DOHH2 (cell line): Measurements from ENCODE around the gene TMEM121B.

Experiments
- H3F3A ChIP-seq: fragments of 200-600 bp; sonication (generic), shearing (Covaris generic); 2 replicates; pipeline ENCODE4 v1.6.0; 2016; ENCODE audit warnings: antibody characterized with exemption, mild to moderate bottlenecking; ENCODE audit not compliant: control insufficient read depth, insufficient read depth
- H3K27ac ChIP-seq: fragments of 200-600 bp; sonication (generic); 2 replicates; pipeline ENCODE4 v1.5.1; 2014; ENCODE audit warnings: low read depth, mild to moderate bottlenecking, low read length, moderate library complexity
- H3K27me3 ChIP-seq: fragments of 200-600 bp; sonication (generic); 2 replicates; pipeline ENCODE4 v1.6.1; 2014; ENCODE audit warnings: mild to moderate bottlenecking, low read length, mixed read lengths; ENCODE audit not compliant: control insufficient read depth
- H3K36me3 ChIP-seq: fragments of 200-600 bp; sonication (generic); 2 replicates; pipeline ENCODE4 v1.6.1; 2014; ENCODE audit warnings: mild to moderate bottlenecking, low read length, moderate library complexity, mixed read lengths; ENCODE audit not compliant: control insufficient read depth
- H3K4me1 ChIP-seq: fragments of 200-600 bp; sonication (generic); 2 replicates; pipeline ENCODE4 v1.6.1; 2014; ENCODE audit warnings: mild to moderate bottlenecking, low read length, mixed read lengths; ENCODE audit not compliant: control insufficient read depth
- H3K4me2 ChIP-seq: fragments of 200-600 bp; sonication (generic); 2 replicates; pipeline ENCODE4 v1.6.0; 2014; ENCODE audit warnings: mild to moderate bottlenecking, low read length, moderate library complexity
- H3K4me3 ChIP-seq: fragments of 200-600 bp; sonication (generic); 2 replicates; pipeline ENCODE4 v1.5.1; 2014; ENCODE audit warnings: mild to moderate bottlenecking, low read length, mixed read lengths
- H3K79me2 ChIP-seq: fragments of 200-600 bp; sonication (generic); 2 replicates; pipeline ENCODE4 v1.6.1; 2014; ENCODE audit warnings: mild to moderate bottlenecking, low read length, mixed read lengths; ENCODE audit not compliant: control insufficient read depth
- H3K9me2 ChIP-seq: fragments of 200-600 bp; sonication (generic); replicated peaks from 2 replicates; pipeline ENCODE4 v1.6.1; 2014; ENCODE audit warnings: mild to moderate bottlenecking, low read length, mixed read lengths; ENCODE audit not compliant: control insufficient read depth
- H3K9me3 ChIP-seq: fragments of 200-600 bp; sonication (generic); 2 replicates; pipeline ENCODE4 v1.6.1; 2014; ENCODE audit warnings: antibody characterized with exemption, low read length, mixed read lengths; ENCODE audit not compliant: control insufficient read depth, insufficient read depth
- H4K20me1 ChIP-seq: fragments of 200-600 bp; sonication (generic); 2 replicates; pipeline ENCODE4 v1.6.0; 2014; ENCODE audit warnings: low read depth, mild to moderate bottlenecking, antibody characterized with exemption, low read length, moderate library complexity; ENCODE audit not compliant: control insufficient read depth, insufficient read depth
- CTCF ChIP-seq: fragments of 200-600 bp; sonication (generic); IDR thresholded peaks from one replicate; pipeline ENCODE4 v1.5.1; 2014; ENCODE audit warnings: antibody characterized with exemption, mild to moderate bottlenecking, low read depth, low read length; ENCODE audit not compliant: poor library complexity, severe bottlenecking
- EZH2phosphoT487 ChIP-seq: fragments of 200-600 bp; sonication (generic); IDR thresholded peaks from 2 replicates; pipeline ENCODE4 v1.6.1; 2017; ENCODE audit warnings: borderline replicate concordance, mild to moderate bottlenecking, antibody characterized with exemption, low read length, moderate library complexity, mixed read lengths

The TMEM121B gene

GRCh38 chr22:17162731-17163130 is 41.6 kb upstream of the TMEM121B start:
- H3K4me1 ChIP-seq, result peaks cover 14% of the 10 kb centered on the region
- H3K27me3 ChIP-seq, result no peaks in the 10 kb centered on the region
- H3K9me2 ChIP-seq, result no peaks in the 10 kb centered on the region
- no peak overlapping the region for H3K4me2 ChIP-seq
- peaks cover 23% of the 10 kb centered on the region for H3K79me2 ChIP-seq
- TF ChIP-seq EZH2phosphoT487 (no peak), CTCF (no peak)
- H3K36me3 ChIP-seq, result peaks cover 8% of the 10 kb centered on the region; the same call in 1 of the 2 replicates
- no peak overlapping the region for H3K4me3 ChIP-seq
- no peak overlapping the region for H3K27ac ChIP-seq
- no peaks in the 10 kb centered on the region for H3K9me3 ChIP-seq
- 0 out of 2 replicates have a peak, but pooled peaks cover 6% of the 10 kb centered on the region for H4K20me1 ChIP-seq
- 0 out of 2 replicates have a peak, but pooled peaks cover 3% of the 10 kb centered on the region for H3F3A ChIP-seq

- H3K4me1 ChIP-seq, result peaks cover 21% of the 10 kb centered on the region
- H3K27me3 ChIP-seq, result no peaks in the 10 kb centered on the region
- 0 out of 2 replicates have a peak, but pooled peaks cover 6% of the 10 kb centered on the region for H4K20me1 ChIP-seq
- no peak overlapping the region for H3K4me2 ChIP-seq
- no peak for TF ChIP-seq EZH2phosphoT487
- TF ChIP-seq CTCF, result no peak
- H3K36me3 ChIP-seq, result peaks cover 14% of the 10 kb centered on the region; the same call in 1 of the 2 replicates
- H3F3A ChIP-seq, result 0 out of 2 replicates have a peak, but pooled peaks cover 3% of the 10 kb centered on the region
- H3K9me3 ChIP-seq, result no peaks in the 10 kb centered on the region
- peaks cover 30% of the 10 kb centered on the region for H3K79me2 ChIP-seq
- no peaks in the 10 kb centered on the region for H3K9me2 ChIP-seq
- no peak overlapping the region for H3K4me3 ChIP-seq
- H3K27ac ChIP-seq, result no peak overlapping the region
Measured at GRCh38 chr22:17161991-17162390, 40.8 kb upstream of the TMEM121B start.

GRCh38 chr22:17159504-17159951 is 38.4 kb upstream of the TMEM121B start:
- H3K36me3 ChIP-seq, result peaks cover 14% of the 10 kb centered on the region
- peak overlapping the region; percentile 99 for H3K4me2 ChIP-seq
- peak overlapping the region; percentile 56; the same call in 1 of the 2 replicates for H3K27ac ChIP-seq

More at GRCh38 chr22:17159504-17159951, 38.4 kb upstream of the TMEM121B start:
- Histone ChIP-seq H3F3A (0 out of 2 replicates have a peak, but pooled peaks cover 3% of the 10 kb centered on the region), H3K4me3 (peak overlapping the region; percentile 96), H3K79me2 (peaks cover 55% of the 10 kb centered on the region), H4K20me1 (no peaks in the 10 kb centered on the region), H3K4me1 (peaks cover 35% of the 10 kb centered on the region), H3K27me3 (no peaks in the 10 kb centered on the region), H3K9me3 (no peaks in the 10 kb centered on the region), H3K9me2 (no peaks in the 10 kb centered on the region)
- TF ChIP-seq CTCF (no peak), EZH2phosphoT487 (no peak)
